GM18873 (cell line): Measurements from ENCODE around the gene RASGEF1C.

ENCODE experiments used
- ATAC-seq: cut with Tn5 transposase; IDR thresholded peaks from one replicate; pipeline ENCODE4 v1.9.1; 2021; ENCODE audit warnings: mild to moderate bottlenecking, moderate library complexity, moderate number of reproducible peaks; ENCODE audit not compliant: unreplicated experiment, low FRiP score

Gene RASGEF1C

GRCh38 chr5:180209137-180209581, at the start of gene RASGEF1C:
RASGEF1C (minus strand) TSS chr5:180209211; CDS start chr5:180138052, 71,159 bp downstream.
- ATAC-seq: no peak

DNA sequence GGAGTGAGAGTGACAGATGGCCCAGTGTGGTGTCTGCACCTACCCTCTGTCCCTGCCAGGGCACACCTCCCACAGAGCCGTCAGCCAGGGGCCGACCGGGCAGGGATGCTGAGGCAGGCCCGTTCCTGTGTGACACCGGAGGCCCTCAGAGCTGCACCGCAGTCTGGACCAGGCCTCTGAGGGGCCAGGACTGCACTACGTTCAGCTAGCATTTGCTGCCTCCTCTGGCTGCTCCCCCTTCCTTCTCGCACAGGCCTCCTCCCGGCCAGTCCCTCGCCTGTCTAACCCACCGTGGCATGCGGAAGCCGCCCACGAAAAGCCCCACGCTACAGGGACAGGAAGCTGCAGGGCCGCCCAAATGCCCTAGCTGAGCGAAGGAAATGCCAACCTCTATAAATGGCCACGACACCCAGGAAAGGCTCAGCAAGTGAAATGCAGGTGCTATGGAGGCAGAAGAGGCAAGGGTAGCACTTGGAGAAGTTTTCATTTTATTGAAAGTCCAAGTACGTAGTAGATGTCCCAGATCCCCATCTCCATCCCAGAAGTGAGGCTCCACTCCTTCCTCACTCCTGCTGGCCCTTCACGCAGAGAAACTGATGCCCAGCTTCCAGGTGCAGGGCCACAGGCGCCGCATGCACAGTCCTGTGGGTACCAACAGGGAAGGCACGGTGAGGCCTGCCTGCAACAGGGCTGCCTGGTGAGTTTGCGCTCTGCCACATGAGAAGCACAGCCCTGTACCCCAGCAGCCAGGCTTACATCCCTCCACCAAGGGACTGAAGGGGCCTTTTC, 44.2 kb upstream of the RASGEF1C start:
- ATAC-seq: no peak

GRCh38 chr5:180251887-180252286, 42.9 kb upstream of the RASGEF1C start:
- no peak for ATAC-seq

DNA sequence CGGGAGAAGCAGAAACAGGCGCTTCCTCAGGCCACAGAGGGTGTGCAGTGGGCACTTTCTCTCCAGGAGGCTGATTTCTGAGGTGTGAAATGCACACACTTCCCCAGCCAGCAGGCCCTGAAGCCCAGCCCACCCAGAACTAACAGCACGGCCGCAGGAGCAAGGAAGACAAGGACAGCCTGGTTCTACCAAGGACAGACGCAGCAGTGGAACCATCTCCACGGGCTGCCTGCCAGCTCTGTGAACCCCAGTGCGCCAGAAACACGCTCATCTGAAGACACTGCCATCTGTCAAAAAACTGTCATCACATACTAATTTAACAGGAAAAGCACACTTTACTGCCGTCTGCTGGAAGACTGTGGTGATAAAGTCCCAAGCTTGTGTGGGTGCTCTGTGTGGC, 42.1 kb upstream of the RASGEF1C start:
- no peak for ATAC-seq

- ATAC-seq: no peak
These were observed 41.3 kb upstream of the RASGEF1C start for GRCh38 chr5:180250329-180250728.

GRCh38 chr5:180241600-180241999, 32.6 kb upstream of the RASGEF1C start:
- ATAC-seq: no peak

GRCh38 chr5:180238631-180239030, 29.6 kb upstream of the RASGEF1C start:
- ATAC-seq: no peak

DNA sequence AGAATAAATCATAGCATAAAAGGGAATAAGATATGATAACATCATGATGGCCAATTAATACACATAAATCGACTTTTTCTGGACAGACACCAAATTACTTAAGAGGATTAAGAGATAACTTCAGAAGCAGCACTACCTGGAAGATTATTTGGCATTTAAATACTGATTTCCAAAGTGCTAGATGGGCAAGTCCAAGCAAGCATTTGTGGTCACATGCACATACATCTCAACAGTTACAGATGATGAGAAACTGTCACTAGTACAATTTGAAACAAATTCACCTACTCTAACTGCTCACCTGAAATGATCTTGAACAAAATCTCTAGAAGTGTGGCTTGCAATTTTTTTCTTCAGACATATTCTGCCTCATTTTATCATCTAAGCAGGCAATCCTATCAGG, 26.8 kb upstream of the RASGEF1C start:
- no peak for ATAC-seq

GRCh38 chr5:180235077-180235476, 26.1 kb upstream of the RASGEF1C start:
- no peak for ATAC-seq

GRCh38 chr5:180234271-180234670, 25.3 kb upstream of the RASGEF1C start:
- ATAC-seq: no peak

DNA sequence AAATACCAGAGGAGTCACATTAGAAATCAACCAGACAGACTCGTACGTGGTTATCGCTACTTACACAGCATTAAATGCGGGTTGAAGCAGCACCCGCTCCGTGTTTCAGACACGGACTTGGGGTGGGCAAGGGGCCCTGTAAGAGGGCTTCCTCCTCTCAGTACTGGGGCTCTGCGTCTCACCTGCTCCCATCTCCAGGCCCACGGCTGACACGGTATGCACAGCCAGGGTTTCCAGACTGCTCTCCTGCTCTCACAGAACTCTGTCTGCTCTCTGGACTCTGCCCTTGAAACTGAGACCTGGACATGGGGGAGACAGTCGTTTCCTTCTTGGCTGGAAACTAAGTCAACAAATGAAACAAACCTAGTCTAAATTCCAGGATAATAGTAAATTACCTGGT, 24.7 kb upstream of the RASGEF1C start:
- no peak for ATAC-seq

GRCh38 chr5:180230017-180230416, 21.0 kb upstream of the RASGEF1C start:
- no peak for ATAC-seq

- no peak for ATAC-seq
These were observed 13.0 kb upstream of the RASGEF1C start for GRCh38 chr5:180222056-180222455.

- no peak for ATAC-seq
These were observed 8.8 kb upstream of the RASGEF1C start for GRCh38 chr5:180217797-180218196.

DNA sequence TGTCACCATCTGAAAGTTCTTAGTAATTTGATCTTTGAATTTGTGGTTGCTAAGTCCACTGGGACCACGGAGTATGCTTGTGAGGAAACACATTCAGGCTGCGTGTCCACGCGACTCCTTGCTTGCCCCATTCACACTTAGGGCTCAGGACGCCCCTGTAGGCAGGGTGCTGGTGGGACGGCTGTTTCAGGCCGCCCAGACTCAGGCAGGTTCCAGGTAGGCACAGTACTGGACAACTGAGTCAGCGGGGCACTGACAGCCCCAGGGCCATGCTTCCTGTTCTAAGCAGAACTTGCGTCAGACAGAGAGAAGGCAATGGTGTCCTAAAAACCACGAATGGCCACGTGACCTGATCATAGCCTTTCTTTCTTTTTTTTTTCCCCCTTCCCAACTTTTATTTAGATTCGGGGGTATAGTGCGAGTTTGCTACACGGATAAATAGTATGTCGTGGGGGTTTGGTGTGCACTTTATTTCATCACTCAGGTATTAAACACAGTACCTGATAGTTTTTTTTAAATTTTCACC, 7.7 kb upstream of the RASGEF1C start:
- no peak for ATAC-seq

DNA sequence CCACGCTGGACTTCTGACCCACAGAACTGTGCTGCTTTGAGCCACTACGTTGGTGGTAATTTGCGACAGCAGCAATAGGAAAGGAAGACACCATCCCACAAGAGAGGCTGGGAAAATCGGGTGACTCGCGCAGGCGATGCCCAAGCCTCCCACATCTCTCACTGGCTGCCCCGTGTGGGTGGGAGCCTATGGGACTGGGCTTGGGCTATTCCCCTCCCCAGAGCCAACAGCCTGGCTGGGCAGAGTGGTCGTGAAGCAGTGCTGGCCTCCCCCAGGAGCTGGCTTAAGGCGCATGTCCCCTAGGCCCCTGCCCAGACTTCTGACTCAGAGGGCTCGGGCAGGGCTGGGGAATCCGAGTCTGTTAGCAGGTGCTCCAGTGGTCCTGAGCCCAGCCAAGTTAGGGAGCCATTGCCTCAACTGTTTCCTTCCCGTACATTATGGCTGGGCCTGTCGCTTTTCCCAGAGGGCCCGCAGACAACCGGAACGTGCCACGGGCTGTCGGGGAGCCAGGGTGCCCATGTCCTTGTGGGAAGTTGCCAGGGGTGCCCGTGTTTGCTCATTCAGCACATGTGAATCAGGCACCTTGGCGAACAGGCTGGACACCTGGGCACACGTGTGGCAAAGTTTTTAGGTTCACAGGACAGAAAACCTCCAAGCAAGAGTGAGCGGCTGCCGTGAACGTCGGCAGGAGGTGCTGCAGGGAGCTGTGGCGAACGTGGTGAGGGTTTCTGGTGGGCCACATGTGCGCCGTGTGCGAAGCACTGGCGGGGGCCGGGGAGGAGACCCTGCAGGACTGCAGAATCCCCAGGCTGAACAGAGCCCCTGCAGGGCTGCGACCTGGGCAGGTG, 7.0 kb upstream of the RASGEF1C start:
- no peak for ATAC-seq

- ATAC-seq: no peak
These were observed 6.1 kb upstream of the RASGEF1C start for GRCh38 chr5:180214870-180215770.

- ATAC-seq: no peak
These were observed 4.7 kb upstream of the RASGEF1C start for GRCh38 chr5:180213657-180214207.

- ATAC-seq: no peak
These were observed 4.2 kb upstream of the RASGEF1C start for GRCh38 chr5:180213256-180213600.
